Esophagus squamous epithelium (tissue), 4 donors: ENCODE measurements around the gene PEX11G.

ENCODE experiments used
- CTCF ChIP-seq, 6 experiments: fragments of 450-650 bp in 4 of 6; fragments of 200-600 bp in 2 of 6; sonication (generic) in 2 of 6; IDR thresholded peaks; one replicate each; pipeline ENCODE4 v1.5.1; 2016 to 2019; ENCODE audit warnings: antibody characterized with exemption in 6 of 6, mild to moderate bottlenecking in 4 of 6, moderate library complexity in 4 of 6
- POLR2A ChIP-seq, 4 donors: fragments of 450-650 bp; IDR thresholded peaks; one replicate each; pipeline ENCODE4 v1.6.1; 2017; ENCODE audit warnings: antibody characterized with exemption in 4 of 4, mild to moderate bottlenecking in 4 of 4, moderate library complexity in 3 of 4

- TF ChIP-seq CTCF (IDR thresholded peaks at IDR 0.05) (no peak), POLR2A (IDR thresholded peaks at IDR 0.05) (no peak)
Observed at GRCh38 chr19:7516333-7516732, 27.5 kb upstream of the PEX11G start.
